GM21381 (cell line): ENCODE data around the gene SLIT1.

Source experiments
- ATAC-seq: cut with Tn5 transposase; IDR thresholded peaks from one replicate; pipeline ENCODE4 v1.9.1; 2021; ENCODE audit warnings: mild to moderate bottlenecking, moderate library complexity; ENCODE audit not compliant: unreplicated experiment

SLIT1 gene

GRCh38 chr10:97117372-97117771, 68.4 kb downstream of the SLIT1 start:
- ATAC-seq, result no peak

- ATAC-seq, result no peak
Observed at GRCh38 chr10:97116462-97117162, 69.1 kb downstream of the SLIT1 start.

GRCh38 chr10:97115846-97116245, 69.9 kb downstream of the SLIT1 start:
- no peak for ATAC-seq

GRCh38 chr10:97111615-97112014, 74.1 kb downstream of the SLIT1 start:
- ATAC-seq, result no peak

GRCh38 chr10:97109547-97109946, 76.2 kb downstream of the SLIT1 start:
- ATAC-seq, result no peak

- ATAC-seq, result no peak
Observed at GRCh38 chr10:97107551-97107950, 78.2 kb downstream of the SLIT1 start.

- ATAC-seq, result no peak
Observed at GRCh38 chr10:97106207-97106606, 79.6 kb downstream of the SLIT1 start.

GRCh38 chr10:97105303-97105702, 80.5 kb downstream of the SLIT1 start:
- ATAC-seq, result no peak

GRCh38 chr10:97103316-97104080, 82.3 kb downstream of the SLIT1 start:
- no peak for ATAC-seq

GRCh38 chr10:97102441-97102840, 83.3 kb downstream of the SLIT1 start:
- no peak for ATAC-seq

- no peak for ATAC-seq
Observed at GRCh38 chr10:97101166-97101940, 84.4 kb downstream of the SLIT1 start.

GRCh38 chr10:97100657-97101056, 85.1 kb downstream of the SLIT1 start:
- no peak for ATAC-seq

- no peak for ATAC-seq
Observed at GRCh38 chr10:97099868-97100267, 85.9 kb downstream of the SLIT1 start.

GRCh38 chr10:97099089-97099488, 86.7 kb downstream of the SLIT1 start:
- ATAC-seq, result no peak

GRCh38 chr10:97097084-97097433, 88.7 kb downstream of the SLIT1 start:
- ATAC-seq, result no peak

GRCh38 chr10:97096261-97097083, 89.3 kb downstream of the SLIT1 start:
- ATAC-seq, result no peak

- no peak for ATAC-seq
Observed at GRCh38 chr10:97095701-97096260, 90.0 kb downstream of the SLIT1 start.

GRCh38 chr10:97090644-97091043, 95.1 kb downstream of the SLIT1 start:
- no peak for ATAC-seq

GRCh38 chr10:97090035-97090434, 95.7 kb downstream of the SLIT1 start:
- ATAC-seq, result no peak

GRCh38 chr10:97089209-97089870, 96.4 kb downstream of the SLIT1 start:
- ATAC-seq, result no peak
